Measurements from ENCODE around the gene VOPP1.

Gene VOPP1

DNA sequence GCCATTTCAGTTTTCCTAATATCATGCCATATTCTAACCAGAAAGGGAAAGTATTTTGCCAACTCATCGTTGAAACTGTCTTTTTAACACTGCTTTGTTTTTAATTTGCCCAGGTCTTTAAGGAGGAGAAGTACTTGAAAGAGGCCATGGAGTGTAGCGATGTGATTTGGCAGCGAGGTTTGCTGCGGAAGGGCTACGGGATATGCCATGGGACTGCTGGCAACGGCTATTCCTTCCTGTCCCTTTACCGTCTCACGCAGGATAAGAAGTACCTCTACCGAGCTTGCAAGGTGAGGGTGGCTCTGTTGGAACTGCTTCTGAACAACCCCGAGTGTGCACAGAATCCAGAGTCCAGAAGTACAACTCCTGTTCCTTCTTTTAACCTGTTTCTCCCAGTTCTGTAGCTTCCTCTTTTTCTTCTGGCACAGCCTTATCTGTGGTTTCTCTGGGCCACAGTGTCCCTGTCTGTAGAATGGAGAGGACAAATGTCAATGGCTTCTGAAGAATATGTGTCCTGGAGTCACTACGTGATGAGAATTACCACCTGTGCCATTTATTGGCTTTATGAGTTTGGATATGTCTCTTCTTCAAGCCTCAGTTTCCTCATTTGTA lies 147.1 kb downstream of the VOPP1 start:
- H3F3A ChIP-seq (ENCODE audit: low read depth), result no peaks in the 10 kb centered on the region
- H3K9me3 ChIP-seq (ENCODE audit: insufficient read depth, low read depth, low read length), result no peaks in the 10 kb centered on the region
- TF ChIP-seq, protein P1, sequence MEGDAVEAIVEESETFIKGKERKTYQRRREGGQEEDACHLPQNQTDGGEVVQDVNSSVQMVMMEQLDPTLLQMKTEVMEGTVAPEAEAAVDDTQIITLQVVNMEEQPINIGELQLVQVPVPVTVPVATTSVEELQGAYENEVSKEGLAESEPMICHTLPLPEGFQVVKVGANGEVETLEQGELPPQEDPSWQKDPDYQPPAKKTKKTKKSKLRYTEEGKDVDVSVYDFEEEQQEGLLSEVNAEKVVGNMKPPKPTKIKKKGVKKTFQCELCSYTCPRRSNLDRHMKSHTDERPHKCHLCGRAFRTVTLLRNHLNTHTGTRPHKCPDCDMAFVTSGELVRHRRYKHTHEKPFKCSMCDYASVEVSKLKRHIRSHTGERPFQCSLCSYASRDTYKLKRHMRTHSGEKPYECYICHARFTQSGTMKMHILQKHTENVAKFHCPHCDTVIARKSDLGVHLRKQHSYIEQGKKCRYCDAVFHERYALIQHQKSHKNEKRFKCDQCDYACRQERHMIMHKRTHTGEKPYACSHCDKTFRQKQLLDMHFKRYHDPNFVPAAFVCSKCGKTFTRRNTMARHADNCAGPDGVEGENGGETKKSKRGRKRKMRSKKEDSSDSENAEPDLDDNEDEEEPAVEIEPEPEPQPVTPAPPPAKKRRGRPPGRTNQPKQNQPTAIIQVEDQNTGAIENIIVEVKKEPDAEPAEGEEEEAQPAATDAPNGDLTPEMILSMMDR (conservative IDR thresholded peaks at IDR 0.05; ENCODE audit: low read length), result no peak
- no peaks in the 10 kb centered on the region for H3K27me3 ChIP-seq (ENCODE audit: insufficient read depth, low read length, poor library complexity, severe bottlenecking)
- H3K9me2 ChIP-seq (replicated peaks; ENCODE audit: low read depth, low read length), result no peaks in the 10 kb centered on the region
- no peaks in the 10 kb centered on the region for H3K79me2 ChIP-seq (ENCODE audit: insufficient read depth, low read length)
- peaks cover 14% of the 10 kb centered on the region; the same call in 1 of the 2 replicates for H3K36me3 ChIP-seq (ENCODE audit: insufficient read depth, low read length)
- H4K20me1 ChIP-seq (ENCODE audit: insufficient read depth, low read length, poor library complexity, severe bottlenecking), result no peaks in the 10 kb centered on the region
- H3K4me2 ChIP-seq (ENCODE audit: low read depth, low read length, poor library complexity, severe bottlenecking), result no peak overlapping the region
- no peak overlapping the region for H3K4me3 ChIP-seq (ENCODE audit: low read length, poor library complexity, severe bottlenecking)
- no peaks in the 10 kb centered on the region for H3K4me1 ChIP-seq (ENCODE audit: insufficient read depth, low read length, poor library complexity, severe bottlenecking)
- no peak overlapping the region for H3K9ac ChIP-seq (ENCODE audit: low read depth, low read length, poor library complexity, severe bottlenecking)
- H2AFZ ChIP-seq (ENCODE audit: low read length), result no peak overlapping the region

DNA sequence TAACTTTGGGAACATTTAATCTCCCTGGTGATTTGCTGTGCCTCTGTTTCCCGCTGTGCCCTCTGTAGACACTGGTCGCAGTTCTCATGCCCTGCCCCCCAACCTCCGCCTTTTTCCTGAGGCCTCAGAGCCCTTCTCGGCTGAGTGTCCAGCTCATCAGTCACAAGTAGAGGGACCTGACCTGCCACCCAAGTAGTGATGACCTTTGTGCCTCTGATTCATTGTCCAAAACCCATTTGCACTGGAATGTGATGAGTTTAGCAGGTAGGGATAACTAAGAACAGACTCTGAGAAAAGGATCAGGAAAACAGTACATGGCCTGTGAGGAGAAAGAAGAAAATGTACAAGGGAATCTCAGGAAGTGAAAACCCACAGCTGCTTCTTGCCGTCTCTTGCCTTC lies 148.4 kb downstream of the VOPP1 start:
- Histone ChIP-seq H3K4me2 (ENCODE audit: low read depth, low read length, poor library complexity, severe bottlenecking) (no peak overlapping the region), H2AFZ (ENCODE audit: low read length) (no peak overlapping the region)

DNA sequence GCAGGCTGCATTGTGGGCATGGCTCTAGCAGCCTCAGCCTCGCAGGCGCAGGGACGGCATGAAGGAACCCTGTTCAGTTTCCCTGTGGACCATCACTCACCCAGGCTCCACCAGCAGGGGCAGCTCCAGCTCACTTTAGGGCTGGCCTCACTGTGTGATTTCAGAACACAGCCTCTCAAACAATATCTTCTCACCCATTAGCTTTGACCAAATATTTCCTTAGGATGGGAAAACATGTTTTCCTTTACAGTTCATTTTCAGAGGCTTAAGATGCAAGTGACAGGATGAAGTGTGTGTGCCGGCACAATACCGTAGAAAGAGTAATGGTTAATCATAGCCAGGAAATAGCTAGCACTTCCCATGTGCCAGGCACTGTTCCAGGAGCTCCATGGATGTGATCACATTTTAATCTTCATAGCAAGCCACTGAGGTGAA lies 149.0 kb downstream of the VOPP1 start:
- Histone ChIP-seq H3K79me2 (ENCODE audit: insufficient read depth, low read length) (no peaks in the 10 kb centered on the region), H3K36me3 (ENCODE audit: insufficient read depth, low read length) (peaks cover 14% of the 10 kb centered on the region; the same call in 1 of the 2 replicates), H3K4me3 (ENCODE audit: low read length, poor library complexity, severe bottlenecking) (no peak overlapping the region), H3K4me1 (ENCODE audit: insufficient read depth, low read length, poor library complexity, severe bottlenecking) (no peaks in the 10 kb centered on the region), H3K9me2 (replicated peaks; ENCODE audit: low read depth, low read length) (no peaks in the 10 kb centered on the region), H4K20me1 (ENCODE audit: insufficient read depth, low read length, poor library complexity, severe bottlenecking) (no peaks in the 10 kb centered on the region), H3K9me3 (ENCODE audit: insufficient read depth, low read depth, low read length) (no peaks in the 10 kb centered on the region), H2AFZ (ENCODE audit: low read length) (no peak overlapping the region), H3K9ac (ENCODE audit: low read depth, low read length, poor library complexity, severe bottlenecking) (no peak overlapping the region), H3K27me3 (ENCODE audit: insufficient read depth, low read length, poor library complexity, severe bottlenecking) (no peaks in the 10 kb centered on the region), H3F3A (ENCODE audit: low read depth) (no peaks in the 10 kb centered on the region), H3K4me2 (ENCODE audit: low read depth, low read length, poor library complexity, severe bottlenecking) (no peak overlapping the region)
- TF ChIP-seq EZH2phosphoT487 (IDR thresholded peaks at IDR 0.05; ENCODE audit: borderline replicate concordance), result no peak
- TF ChIP-seq, protein P1 (conservative IDR thresholded peaks at IDR 0.05; ENCODE audit: low read length), result no peak

More for the DNA sequence above, 148.4 kb downstream of the VOPP1 start:
- no peaks in the 10 kb centered on the region for H3K4me1 ChIP-seq (ENCODE audit: insufficient read depth, low read length, poor library complexity, severe bottlenecking)
- H3F3A ChIP-seq (ENCODE audit: low read depth), result no peaks in the 10 kb centered on the region
- no peaks in the 10 kb centered on the region for H3K79me2 ChIP-seq (ENCODE audit: insufficient read depth, low read length)
- H3K9ac ChIP-seq (ENCODE audit: low read depth, low read length, poor library complexity, severe bottlenecking), result no peak overlapping the region
- no peaks in the 10 kb centered on the region for H3K9me3 ChIP-seq (ENCODE audit: insufficient read depth, low read depth, low read length)
- no peaks in the 10 kb centered on the region for H3K27me3 ChIP-seq (ENCODE audit: insufficient read depth, low read length, poor library complexity, severe bottlenecking)
- H3K36me3 ChIP-seq (ENCODE audit: insufficient read depth, low read length), result peaks cover 14% of the 10 kb centered on the region; the same call in 1 of the 2 replicates
- H4K20me1 ChIP-seq (ENCODE audit: insufficient read depth, low read length, poor library complexity, severe bottlenecking), result no peaks in the 10 kb centered on the region
- no peaks in the 10 kb centered on the region for H3K9me2 ChIP-seq (replicated peaks; ENCODE audit: low read depth, low read length)
- H3K4me3 ChIP-seq (ENCODE audit: low read length, poor library complexity, severe bottlenecking), result no peak overlapping the region
- TF ChIP-seq, protein P1 (conservative IDR thresholded peaks at IDR 0.05; ENCODE audit: low read length), result no peak
- TF ChIP-seq EZH2phosphoT487 (IDR thresholded peaks at IDR 0.05; ENCODE audit: borderline replicate concordance), result no peak
